HEK293 (cell line): ENCODE measurements around the gene GTF3C4.

Experiments used
- KLF10 ChIP-seq: fragments of 450-650 bp; IDR thresholded peaks from 2 replicates; pipeline ENCODE4 v1.5.1; 2018; ENCODE audit warnings: missing biosample characterization, mild to moderate bottlenecking, missing genetic modification characterization
- MEIS1 ChIP-seq: sonication (generic); formaldehyde crosslinking; IDR thresholded peaks from 2 replicates; pipeline ENCODE4 v1.8.1; 2022; ENCODE audit warnings: missing genetic modification reagents, mild to moderate bottlenecking, borderline replicate concordance
- REPIN1 ChIP-seq: fragments of 450-650 bp; formaldehyde crosslinking; IDR thresholded peaks from 2 replicates; pipeline ENCODE4 v1.5.1; 2017; ENCODE audit warnings: missing biosample characterization, missing genetic modification characterization, low read depth
- SP2 ChIP-seq: fragments of 450-650 bp; formaldehyde crosslinking; IDR thresholded peaks from 2 replicates; pipeline ENCODE4 v1.5.1; 2016; ENCODE audit warnings: missing biosample characterization, missing genetic modification characterization
- ZNF221 ChIP-seq: fragments of 450-650 bp; formaldehyde crosslinking; IDR thresholded peaks from 2 replicates; pipeline ENCODE4 v1.5.1; 2017; ENCODE audit warnings: missing biosample characterization, missing genetic modification characterization, borderline replicate concordance
- ZNF747 ChIP-seq: fragments of 450-650 bp; formaldehyde crosslinking; IDR thresholded peaks from 2 replicates; pipeline ENCODE4 v1.5.1; 2016; ENCODE audit warnings: missing biosample characterization, missing genetic modification characterization
- TF ChIP-seq, protein P1 (sequence below): fragments of 450-650 bp; formaldehyde crosslinking; IDR thresholded peaks from 2 replicates; pipeline ENCODE4 v1.5.1; 2016; ENCODE audit warnings: missing biosample characterization, missing genetic modification characterization
- TF ChIP-seq, protein P2 (sequence below): fragments of 450-650 bp; formaldehyde crosslinking; IDR thresholded peaks from 2 replicates; pipeline ENCODE4 v1.5.1; 2016; ENCODE audit warnings: missing biosample characterization, missing genetic modification characterization
- TF ChIP-seq, protein P3 (sequence below): fragments of 450-650 bp; formaldehyde crosslinking; IDR thresholded peaks from 2 replicates; pipeline ENCODE4 v1.5.1; 2016; ENCODE audit warnings: missing biosample characterization, missing genetic modification characterization
- TF ChIP-seq, protein P4 (sequence below): sonication (generic); formaldehyde crosslinking; IDR thresholded peaks from 2 replicates; pipeline ENCODE4 v1.8.1; 2022; ENCODE audit warnings: mild to moderate bottlenecking, moderate library complexity, missing genetic modification reagents
- TF ChIP-seq, protein P5 (sequence below): fragments of 450-650 bp; formaldehyde crosslinking; IDR thresholded peaks from 2 replicates; pipeline ENCODE4 v1.5.1; 2017; ENCODE audit warnings: missing biosample characterization, missing genetic modification characterization

DNA sequence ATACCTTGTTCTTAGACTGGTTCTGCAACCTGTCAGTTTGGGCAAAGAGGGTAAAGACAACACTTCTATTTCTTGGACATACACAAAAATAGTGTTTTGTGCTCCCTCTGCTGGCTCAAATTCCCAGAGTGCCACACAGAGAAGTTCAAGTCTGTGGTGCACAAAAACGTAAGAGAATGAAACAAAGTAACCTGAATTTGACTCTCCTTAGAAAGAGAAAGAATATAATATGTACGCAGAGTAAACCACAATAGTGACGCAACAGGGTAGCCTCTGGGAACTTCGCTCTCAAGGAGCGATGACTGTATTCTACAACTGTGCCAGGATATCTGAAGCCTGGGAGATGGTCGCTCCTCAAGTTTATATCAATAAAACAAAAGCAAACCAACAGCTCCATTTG is 19.0 kb upstream of the GTF3C4 start:
- TF ChIP-seq, protein P1, sequence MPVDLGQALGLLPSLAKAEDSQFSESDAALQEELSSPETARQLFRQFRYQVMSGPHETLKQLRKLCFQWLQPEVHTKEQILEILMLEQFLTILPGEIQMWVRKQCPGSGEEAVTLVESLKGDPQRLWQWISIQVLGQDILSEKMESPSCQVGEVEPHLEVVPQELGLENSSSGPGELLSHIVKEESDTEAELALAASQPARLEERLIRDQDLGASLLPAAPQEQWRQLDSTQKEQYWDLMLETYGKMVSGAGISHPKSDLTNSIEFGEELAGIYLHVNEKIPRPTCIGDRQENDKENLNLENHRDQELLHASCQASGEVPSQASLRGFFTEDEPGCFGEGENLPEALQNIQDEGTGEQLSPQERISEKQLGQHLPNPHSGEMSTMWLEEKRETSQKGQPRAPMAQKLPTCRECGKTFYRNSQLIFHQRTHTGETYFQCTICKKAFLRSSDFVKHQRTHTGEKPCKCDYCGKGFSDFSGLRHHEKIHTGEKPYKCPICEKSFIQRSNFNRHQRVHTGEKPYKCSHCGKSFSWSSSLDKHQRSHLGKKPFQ (tag by site-specific recombination), result no peak
- TF ChIP-seq REPIN1, result no peak
- TF ChIP-seq, protein P2, sequence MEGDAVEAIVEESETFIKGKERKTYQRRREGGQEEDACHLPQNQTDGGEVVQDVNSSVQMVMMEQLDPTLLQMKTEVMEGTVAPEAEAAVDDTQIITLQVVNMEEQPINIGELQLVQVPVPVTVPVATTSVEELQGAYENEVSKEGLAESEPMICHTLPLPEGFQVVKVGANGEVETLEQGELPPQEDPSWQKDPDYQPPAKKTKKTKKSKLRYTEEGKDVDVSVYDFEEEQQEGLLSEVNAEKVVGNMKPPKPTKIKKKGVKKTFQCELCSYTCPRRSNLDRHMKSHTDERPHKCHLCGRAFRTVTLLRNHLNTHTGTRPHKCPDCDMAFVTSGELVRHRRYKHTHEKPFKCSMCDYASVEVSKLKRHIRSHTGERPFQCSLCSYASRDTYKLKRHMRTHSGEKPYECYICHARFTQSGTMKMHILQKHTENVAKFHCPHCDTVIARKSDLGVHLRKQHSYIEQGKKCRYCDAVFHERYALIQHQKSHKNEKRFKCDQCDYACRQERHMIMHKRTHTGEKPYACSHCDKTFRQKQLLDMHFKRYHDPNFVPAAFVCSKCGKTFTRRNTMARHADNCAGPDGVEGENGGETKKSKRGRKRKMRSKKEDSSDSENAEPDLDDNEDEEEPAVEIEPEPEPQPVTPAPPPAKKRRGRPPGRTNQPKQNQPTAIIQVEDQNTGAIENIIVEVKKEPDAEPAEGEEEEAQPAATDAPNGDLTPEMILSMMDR (tag by site-specific recombination), result peak; percentile 35; the same call in 1 of the 2 replicates
- no peak for TF ChIP-seq KLF10 (tag by site-specific recombination)
- TF ChIP-seq, protein P3, sequence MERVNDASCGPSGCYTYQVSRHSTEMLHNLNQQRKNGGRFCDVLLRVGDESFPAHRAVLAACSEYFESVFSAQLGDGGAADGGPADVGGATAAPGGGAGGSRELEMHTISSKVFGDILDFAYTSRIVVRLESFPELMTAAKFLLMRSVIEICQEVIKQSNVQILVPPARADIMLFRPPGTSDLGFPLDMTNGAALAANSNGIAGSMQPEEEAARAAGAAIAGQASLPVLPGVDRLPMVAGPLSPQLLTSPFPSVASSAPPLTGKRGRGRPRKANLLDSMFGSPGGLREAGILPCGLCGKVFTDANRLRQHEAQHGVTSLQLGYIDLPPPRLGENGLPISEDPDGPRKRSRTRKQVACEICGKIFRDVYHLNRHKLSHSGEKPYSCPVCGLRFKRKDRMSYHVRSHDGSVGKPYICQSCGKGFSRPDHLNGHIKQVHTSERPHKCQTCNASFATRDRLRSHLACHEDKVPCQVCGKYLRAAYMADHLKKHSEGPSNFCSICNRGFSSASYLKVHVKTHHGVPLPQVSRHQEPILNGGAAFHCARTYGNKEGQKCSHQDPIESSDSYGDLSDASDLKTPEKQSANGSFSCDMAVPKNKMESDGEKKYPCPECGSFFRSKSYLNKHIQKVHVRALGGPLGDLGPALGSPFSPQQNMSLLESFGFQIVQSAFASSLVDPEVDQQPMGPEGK (tag by site-specific recombination), result no peak
- no peak for TF ChIP-seq ZNF747 (tag by site-specific recombination)
- no peak for TF ChIP-seq ZNF221 (tag by site-specific recombination)
- TF ChIP-seq, protein P4, sequence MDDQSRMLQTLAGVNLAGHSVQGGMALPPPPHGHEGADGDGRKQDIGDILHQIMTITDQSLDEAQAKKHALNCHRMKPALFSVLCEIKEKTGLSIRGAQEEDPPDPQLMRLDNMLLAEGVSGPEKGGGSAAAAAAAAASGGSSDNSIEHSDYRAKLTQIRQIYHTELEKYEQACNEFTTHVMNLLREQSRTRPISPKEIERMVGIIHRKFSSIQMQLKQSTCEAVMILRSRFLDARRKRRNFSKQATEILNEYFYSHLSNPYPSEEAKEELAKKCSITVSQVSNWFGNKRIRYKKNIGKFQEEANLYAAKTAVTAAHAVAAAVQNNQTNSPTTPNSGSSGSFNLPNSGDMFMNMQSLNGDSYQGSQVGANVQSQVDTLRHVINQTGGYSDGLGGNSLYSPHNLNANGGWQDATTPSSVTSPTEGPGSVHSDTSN (CRISPR knock-in tag), result no peak
- no peak for TF ChIP-seq MEIS1
- TF ChIP-seq SP2 (tag by site-specific recombination), result no peak
- TF ChIP-seq, protein P5, sequence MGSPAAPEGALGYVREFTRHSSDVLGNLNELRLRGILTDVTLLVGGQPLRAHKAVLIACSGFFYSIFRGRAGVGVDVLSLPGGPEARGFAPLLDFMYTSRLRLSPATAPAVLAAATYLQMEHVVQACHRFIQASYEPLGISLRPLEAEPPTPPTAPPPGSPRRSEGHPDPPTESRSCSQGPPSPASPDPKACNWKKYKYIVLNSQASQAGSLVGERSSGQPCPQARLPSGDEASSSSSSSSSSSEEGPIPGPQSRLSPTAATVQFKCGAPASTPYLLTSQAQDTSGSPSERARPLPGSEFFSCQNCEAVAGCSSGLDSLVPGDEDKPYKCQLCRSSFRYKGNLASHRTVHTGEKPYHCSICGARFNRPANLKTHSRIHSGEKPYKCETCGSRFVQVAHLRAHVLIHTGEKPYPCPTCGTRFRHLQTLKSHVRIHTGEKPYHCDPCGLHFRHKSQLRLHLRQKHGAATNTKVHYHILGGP, result no peak
